GM21576 (cell line): ENCODE data around the gene ALKBH5.

Source experiments
- ATAC-seq: cut with Tn5 transposase; IDR thresholded peaks from one replicate; pipeline ENCODE4 v1.9.1; 2021; ENCODE audit warnings: mild to moderate bottlenecking, moderate library complexity; ENCODE audit not compliant: unreplicated experiment

The ALKBH5 gene

DNA sequence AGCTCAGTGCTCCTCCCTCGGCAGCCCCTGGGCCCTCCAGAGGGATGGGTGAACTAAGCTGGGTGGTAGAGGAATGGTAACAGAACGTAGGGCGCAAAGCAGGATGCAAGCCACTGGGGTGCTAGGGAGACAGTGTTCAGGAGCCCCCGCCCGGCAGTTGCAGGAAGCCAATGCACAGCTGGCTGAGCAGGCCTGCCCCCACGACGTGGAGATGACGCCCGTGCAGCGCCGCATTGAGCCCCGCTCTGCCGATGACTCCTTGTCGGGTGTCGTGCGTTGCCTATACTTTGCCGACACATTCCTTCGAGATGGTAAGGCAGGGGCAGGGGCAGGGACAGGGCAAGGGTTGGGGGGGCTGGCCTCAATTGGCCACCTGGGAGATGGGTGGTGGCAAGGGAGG is 54.7 kb downstream of the ALKBH5 start:
- ATAC-seq = no peak

DNA sequence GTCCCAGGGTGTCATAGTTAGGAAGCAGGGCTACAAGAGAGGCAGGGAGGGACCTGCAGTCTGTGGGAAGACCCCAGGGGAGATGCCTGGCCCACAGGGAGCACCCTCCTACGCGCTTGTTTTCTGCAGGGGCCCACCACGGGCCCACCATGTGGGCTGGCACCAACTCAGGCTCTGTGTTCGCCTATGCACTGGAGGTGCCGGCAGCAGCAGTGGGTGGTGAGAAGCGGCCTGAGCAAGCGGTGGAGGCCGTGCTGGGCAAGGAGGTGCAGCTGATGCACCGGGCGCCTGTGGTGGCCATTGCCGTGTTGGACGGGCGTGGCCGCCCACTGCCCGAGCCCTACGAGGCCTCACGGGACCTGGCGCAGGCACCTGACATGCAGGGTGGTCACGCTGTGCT is 56.8 kb downstream of the ALKBH5 start:
- ATAC-seq = no peak

DNA sequence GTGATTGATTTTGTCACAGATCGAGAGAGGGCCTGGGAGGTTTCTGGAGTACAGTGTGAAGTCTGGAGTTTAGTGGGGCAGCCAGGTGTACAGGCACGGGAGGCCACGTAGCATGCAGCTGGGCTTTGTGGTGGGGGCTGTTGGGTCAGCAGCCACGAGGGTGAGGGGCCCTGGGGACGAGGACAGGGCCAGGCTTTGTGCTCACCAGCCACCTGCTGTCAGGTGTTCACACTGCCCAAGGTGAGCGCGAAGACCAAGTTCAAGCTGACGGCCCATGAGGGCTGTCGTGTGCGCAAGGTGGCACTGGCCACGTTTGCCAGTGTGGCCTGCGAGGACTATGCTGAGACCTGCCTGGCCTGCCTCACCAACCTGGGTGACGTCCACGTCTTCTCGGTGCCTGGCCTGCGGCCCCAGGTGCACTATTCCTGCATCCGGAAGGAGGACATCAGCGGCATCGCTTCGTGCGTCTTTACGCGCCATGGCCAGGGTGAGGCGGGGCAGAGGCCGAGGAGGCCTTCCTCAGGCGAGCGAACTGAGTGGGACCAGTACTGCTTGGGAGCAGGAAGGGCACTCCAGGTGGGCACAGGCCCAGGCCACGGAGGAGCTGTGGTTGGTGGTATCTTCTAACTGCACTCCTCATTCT is 57.7 kb downstream of the ALKBH5 start:
- ATAC-seq = no peak

- ATAC-seq = no peak
These were observed 61.6 kb downstream of the ALKBH5 start for GRCh38 chr17:18245038-18245776.

DNA sequence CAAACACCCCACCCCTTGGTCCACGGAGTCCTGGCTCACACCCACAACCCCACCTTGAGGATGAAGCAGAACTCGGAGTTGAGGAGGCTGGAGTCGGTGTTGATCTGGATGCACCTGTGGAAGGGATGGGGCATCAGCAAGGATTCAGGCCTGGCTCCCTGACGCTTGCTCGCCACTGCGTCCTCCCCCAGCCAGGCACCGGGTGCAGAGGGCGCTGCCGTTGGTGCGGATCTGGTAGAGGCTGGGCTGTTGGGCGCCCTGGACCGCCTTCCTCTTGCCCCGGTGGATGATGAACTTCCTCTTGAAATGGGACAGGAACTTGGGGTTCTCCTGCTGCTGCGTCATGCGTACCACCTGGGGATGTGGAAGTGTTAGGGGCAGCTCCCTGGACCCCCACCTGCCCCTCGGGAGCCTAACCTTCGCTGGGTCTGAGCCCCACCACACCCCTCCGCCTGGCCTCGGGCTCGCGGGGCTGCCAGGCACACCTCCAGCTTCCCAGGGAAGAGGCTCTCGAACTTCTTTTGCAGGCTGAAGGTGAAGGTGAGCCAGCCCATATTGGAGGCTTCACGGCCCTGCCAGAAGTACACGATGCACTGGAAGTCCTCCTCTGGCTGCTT is 62.6 kb downstream of the ALKBH5 start:
- ATAC-seq = no peak

DNA sequence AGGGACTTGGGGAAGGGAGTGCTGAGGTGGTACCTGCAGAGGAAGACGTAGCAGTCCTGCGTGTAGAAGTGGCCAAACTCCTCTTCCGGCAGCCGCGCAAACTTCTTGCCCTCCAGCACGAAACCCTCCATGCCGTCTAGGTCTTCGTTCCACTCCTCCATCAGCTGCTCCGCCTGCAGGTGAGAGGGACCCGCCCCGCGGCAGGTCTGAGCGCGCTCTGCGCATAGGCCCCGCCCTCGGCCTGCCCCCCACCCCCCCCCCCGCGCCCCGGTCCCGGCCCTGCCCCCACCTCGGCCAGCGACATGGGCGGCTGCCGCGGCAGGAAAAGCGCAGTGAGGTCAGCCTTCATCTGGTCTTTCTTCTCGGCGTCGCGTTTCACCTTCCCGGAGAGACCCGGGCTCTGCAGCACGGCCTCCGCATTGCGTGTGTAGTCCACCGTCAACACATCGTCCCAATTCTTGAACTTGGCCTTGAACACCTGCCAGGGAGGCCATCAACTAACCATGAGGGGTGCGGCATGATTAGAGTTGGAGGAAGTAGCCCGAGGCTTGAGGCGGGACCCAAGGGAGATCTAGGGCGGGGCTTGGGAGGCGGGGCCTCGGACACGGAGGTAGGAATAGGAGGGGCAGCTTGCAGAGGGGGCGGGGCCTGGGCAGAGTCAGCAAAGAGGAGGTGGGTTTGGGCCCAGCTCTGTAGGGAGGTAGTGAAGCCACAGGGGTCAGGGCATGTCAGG is 63.4 kb downstream of the ALKBH5 start:
- ATAC-seq = no peak

- ATAC-seq = no peak
These were observed 64.0 kb downstream of the ALKBH5 start for GRCh38 chr17:18247613-18248001.

DNA sequence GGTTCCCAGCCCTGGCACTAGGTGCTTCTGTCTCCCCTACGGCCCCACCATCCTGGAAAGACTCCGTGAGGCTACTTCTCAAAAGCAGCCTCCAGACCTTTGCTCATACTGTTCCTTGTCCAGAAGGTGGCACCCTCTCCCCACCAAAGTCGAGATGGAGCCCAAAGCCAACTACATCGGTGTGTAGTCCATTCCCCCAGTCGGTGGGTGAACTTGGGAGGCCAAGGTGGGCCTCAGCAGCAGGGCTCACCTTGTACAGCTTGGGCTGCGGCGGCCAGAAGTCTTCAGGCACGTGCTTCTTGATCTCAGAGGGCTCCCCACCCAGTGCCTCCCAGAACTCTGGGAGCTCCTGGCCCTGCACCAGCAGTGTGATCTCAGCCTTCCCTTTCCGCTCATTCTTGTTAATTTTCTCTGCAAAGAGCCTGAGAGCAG is 64.7 kb downstream of the ALKBH5 start:
- ATAC-seq = no peak

GRCh38 chr17:18248811-18249210 is 65.2 kb downstream of the ALKBH5 start:
- ATAC-seq = no peak

DNA sequence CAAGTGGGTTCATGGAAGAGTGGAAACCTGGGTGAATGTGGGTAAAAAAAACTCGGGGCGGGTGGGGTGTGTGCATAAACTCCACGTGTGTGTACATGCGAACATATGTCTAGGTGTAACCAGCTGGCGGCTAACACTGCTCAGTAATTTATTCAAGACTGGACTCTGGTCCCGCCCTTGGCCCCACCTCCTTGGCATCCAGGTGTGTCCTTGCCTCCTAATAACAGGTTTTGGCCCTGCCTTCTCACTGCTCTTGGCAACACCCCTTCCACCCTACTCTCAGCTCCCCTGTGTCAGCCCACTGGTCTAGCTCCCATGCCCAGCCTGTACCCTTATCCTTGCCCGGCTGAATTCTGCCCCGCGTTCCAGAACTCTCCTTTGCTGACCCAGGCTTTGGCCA is 66.6 kb downstream of the ALKBH5 start:
- ATAC-seq = no peak

DNA sequence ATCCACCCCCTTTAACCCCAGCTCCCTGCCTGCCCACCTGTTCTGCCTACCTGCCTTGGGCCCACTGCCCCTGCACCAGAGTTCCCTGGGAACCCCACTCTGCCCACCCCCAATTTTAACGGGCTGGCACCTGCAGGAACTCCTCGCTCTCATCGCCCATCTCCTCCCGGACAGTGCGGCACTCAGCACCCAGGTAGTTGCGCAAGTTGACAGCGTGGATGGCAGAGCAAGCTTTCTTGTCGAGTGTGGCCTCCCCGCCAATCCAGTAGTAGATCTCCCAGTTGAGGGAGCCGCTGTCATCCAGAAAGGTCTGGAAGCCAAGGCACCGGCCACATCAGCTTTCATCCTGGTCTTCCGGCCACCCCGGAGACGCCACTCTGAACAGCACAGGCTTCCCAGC is 67.1 kb downstream of the ALKBH5 start:
- ATAC-seq = no peak

GRCh38 chr17:18251204-18251603 is 67.6 kb downstream of the ALKBH5 start:
- ATAC-seq = no peak

- no peak for ATAC-seq
These were observed 68.5 kb downstream of the ALKBH5 start for GRCh38 chr17:18252160-18252559.

GRCh38 chr17:18253187-18253884 is 69.7 kb downstream of the ALKBH5 start:
- ATAC-seq = no peak

DNA sequence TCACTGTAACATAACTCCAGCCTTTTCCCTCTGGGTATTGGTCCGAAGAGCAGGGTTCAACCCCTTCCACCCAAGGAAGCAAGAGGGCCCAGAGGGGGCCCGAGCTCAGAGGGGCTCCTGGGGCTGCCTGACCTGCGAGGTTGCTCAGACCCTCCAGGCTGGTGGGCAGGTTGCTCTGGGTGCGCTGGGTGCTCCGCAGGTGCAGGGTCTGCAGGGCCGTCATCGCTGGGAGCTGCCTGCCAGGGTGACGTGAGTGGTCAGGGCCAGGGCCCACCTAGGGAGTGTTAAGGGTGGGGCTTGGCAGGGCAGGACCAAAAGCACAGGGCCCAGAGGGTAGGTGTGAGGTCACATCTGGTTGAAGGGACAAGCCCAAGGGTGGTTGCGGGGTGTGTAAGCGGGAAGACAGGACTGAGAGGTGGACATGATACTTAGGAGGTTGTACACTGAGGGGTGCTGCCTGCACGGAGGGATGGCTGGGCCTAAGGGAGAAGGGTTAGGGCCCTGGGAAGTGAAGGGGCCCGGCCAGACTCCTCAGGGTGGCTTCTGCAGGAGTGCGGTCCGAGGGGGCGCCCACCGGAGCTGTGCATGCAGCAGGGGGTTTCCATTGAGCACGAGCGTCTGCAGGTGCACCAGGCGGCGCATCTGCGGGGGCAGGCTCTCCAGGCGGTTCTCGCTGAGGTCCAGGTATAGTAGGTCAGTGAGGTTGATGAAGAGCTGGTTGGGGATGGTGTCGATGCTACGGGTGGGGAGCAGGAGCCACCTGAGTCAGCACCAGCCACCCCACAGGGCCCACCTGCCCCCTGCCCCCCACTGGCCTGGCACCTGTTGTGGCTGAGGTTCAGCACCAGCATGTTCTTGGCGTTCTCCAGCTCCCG is 70.6 kb downstream of the ALKBH5 start:
- ATAC-seq = no peak

GRCh38 chr17:18254888-18255649 is 71.4 kb downstream of the ALKBH5 start:
- no peak for ATAC-seq

DNA sequence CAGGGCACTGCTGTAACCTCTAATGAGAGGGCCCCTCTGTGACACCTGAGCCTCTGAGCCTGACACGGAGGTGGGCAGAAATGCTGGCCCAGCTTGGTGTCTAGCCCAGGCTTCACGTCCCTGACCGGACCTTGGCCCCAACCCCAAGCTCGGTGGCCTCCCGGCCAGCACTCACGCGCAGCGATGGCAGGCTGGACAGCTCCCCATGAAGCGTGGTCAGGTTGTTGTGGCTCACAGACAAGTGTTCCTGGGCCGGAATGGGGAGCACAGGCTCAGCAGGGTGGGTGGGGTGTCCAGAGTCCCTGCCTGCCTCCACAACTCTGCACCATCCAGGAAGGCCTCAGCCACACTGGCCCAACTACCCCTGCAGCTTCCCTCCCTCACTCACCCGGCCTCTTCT is 72.7 kb downstream of the ALKBH5 start:
- ATAC-seq = no peak

GRCh38 chr17:18256776-18257175 is 73.1 kb downstream of the ALKBH5 start:
- ATAC-seq = no peak

DNA sequence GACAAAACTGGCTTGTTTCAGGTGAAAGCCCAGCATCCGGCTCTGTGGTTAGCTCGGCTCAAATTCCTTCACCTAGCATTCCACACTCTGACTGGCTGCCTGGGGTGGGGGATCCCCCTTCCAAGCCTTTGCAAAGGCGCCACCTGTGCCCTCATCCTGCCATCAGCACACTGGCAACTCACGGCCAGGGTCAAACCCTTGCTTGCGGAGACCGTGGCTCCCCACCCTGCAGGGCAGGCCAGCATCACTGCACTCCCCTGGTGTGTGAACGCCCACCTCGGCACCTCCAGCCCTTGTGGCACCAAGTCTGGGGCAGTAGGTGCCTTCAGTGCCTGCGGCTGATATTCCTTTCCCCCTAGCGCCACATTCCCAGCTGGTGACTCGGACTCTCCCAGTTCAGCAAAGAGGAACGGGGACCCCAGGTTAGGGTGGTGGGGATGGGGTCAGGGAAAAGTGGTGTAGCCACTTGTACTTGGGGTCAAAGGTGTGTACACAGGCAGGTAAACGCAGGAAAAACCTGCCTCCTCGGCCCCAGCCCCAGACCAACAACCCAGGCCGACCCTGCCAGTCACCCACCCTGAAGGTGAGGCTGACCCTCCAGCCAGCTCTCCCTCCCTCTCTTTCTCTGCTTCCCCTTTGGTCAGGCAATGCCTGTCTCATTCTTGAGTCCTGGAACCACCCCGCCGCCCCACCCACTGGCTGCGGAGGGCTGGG is 73.8 kb downstream of the ALKBH5 start:
- peak; percentile 2 for ATAC-seq
